CD14-positive monocyte (primary cell): ENCODE measurements around the gene INHBC. TPM values are rescaled to one million over a fixed set of nuclear protein-coding genes. Genes with fewer than 3 reads are reported as not detected.

Experiments used
- DNase-seq, 3 donors: peaks; one replicate each; pipeline ENCODE4 v3.0.0-alpha.2; 2011 to 2022
- H2AFZ ChIP-seq: 2 replicates; pipeline ENCODE4 v1.6.0; 2012; ENCODE audit warnings: mild to moderate bottlenecking, low read depth, low read length, inconsistent platforms; ENCODE audit not compliant: insufficient read depth, poor library complexity, severe bottlenecking
- H3K27ac ChIP-seq, 2 donors: 1 replicate in 1 of 2; 2 replicates in 1 of 2; pipeline ENCODE4 v1.5.1; 2012 to 2013; ENCODE audit warnings: low read length in 2 of 2, control low read depth in 1 of 2, inconsistent platforms in 1 of 2, low read depth in 1 of 2, mild to moderate bottlenecking in 1 of 2
- H3K27me3 ChIP-seq, 2 donors: one replicate each; pipeline versions ENCODE4 v1.6.0 to v1.6.1; 2011 to 2013; ENCODE audit warnings: low read length in 2 of 2; ENCODE audit not compliant: control insufficient read depth in 2 of 2, insufficient read depth in 2 of 2
- H3K36me3 ChIP-seq, 2 donors: replicated peaks in 1 of 2; 1 replicate in 1 of 2; 2 replicates in 1 of 2; pipeline versions ENCODE4 v1.5.1 to v1.6.1; 2012 to 2013; ENCODE audit warnings: low read length in 2 of 2, control low read depth in 1 of 2, inconsistent platforms in 1 of 2, mild to moderate bottlenecking in 1 of 2; ENCODE audit not compliant: insufficient read depth in 2 of 2, control insufficient read depth in 1 of 2
- H3K4me1 ChIP-seq, 2 donors: 1 replicate in 1 of 2; 2 replicates in 1 of 2; pipeline versions ENCODE4 v1.5.1 to v1.6.1; 2012 to 2013; ENCODE audit warnings: low read length in 2 of 2, control low read depth in 1 of 2, inconsistent platforms in 1 of 2, mild to moderate bottlenecking in 1 of 2, moderate library complexity in 1 of 2; ENCODE audit not compliant: insufficient read depth in 2 of 2, control insufficient read depth in 1 of 2
- H3K4me2 ChIP-seq: replicated peaks from 2 replicates; pipeline ENCODE3; 2012; ENCODE audit warnings: low read length, moderate library complexity, mild to moderate bottlenecking; ENCODE audit not compliant: poor library complexity, severe bottlenecking; ENCODE audit errors: extremely low read depth
- H3K4me3 ChIP-seq, 3 experiments: fragments of 200-600 bp in 1 of 3; sonication (generic) in 1 of 3; replicated peaks in 1 of 3; 1 replicate in 2 of 3; 2 replicates in 1 of 3; pipeline ENCODE4 v1.5.1; 2011 to 2013; ENCODE audit warnings: low read length in 3 of 3, mild to moderate bottlenecking in 3 of 3, control low read depth in 2 of 3, low read depth in 2 of 3, inconsistent platforms in 1 of 3, moderate library complexity in 1 of 3
- H3K79me2 ChIP-seq: 2 replicates; pipeline ENCODE4 v1.6.0; 2012; ENCODE audit warnings: mild to moderate bottlenecking, control low read depth, inconsistent platforms, low read length, moderate library complexity; ENCODE audit not compliant: insufficient read depth
- H3K9ac ChIP-seq: 2 replicates; pipeline ENCODE4 v1.6.0; 2017; ENCODE audit warnings: low read length, mild to moderate bottlenecking; ENCODE audit not compliant: insufficient read depth, poor library complexity, severe bottlenecking
- H3K9me3 ChIP-seq, 2 donors: replicated peaks in 1 of 2; 1 replicate in 1 of 2; 2 replicates in 1 of 2; pipeline versions ENCODE4 v1.5.1 to v1.6.1; 2012 to 2013; ENCODE audit warnings: low read length in 2 of 2, control low read depth in 1 of 2; ENCODE audit not compliant: control insufficient read depth in 1 of 2, insufficient read depth in 1 of 2
- H4K20me1 ChIP-seq: 2 replicates; pipeline ENCODE4 v1.6.0; 2012; ENCODE audit warnings: mild to moderate bottlenecking, low read length, control low read depth, moderate library complexity; ENCODE audit not compliant: insufficient read depth
- H3K27ac Mint-ChIP-seq, 7 donors: one replicate each; pipeline ENCODE4 v1.8.0; 2020; ENCODE audit warnings: mild to moderate bottlenecking in 7 of 7, mixed read lengths in 7 of 7, moderate library complexity in 6 of 7, inconsistent platforms in 2 of 7
- H3K27me3 Mint-ChIP-seq, 3 donors: one replicate each; pipeline ENCODE4 v1.8.0; 2021 to 2022; ENCODE audit warnings: low read depth in 3 of 3, mild to moderate bottlenecking in 3 of 3, mixed read lengths in 3 of 3, moderate library complexity in 3 of 3, inconsistent platforms in 1 of 3
- H3K36me3 Mint-ChIP-seq, 2 donors: one replicate each; pipeline ENCODE4 v1.8.0; 2020; ENCODE audit warnings: mixed read lengths in 2 of 2, inconsistent platforms in 1 of 2, mild to moderate bottlenecking in 1 of 2
- H3K4me1 Mint-ChIP-seq: one replicate; pipeline ENCODE4 v1.8.0; 2020; ENCODE audit warnings: mild to moderate bottlenecking, mixed read lengths
- H3K4me3 Mint-ChIP-seq, 2 donors: one replicate each; pipeline ENCODE4 v1.8.0; 2020; ENCODE audit warnings: mild to moderate bottlenecking in 2 of 2, mixed read lengths in 2 of 2, moderate library complexity in 1 of 2
- H3K9me3 Mint-ChIP-seq, 7 donors: one replicate each; pipeline ENCODE4 v1.8.0; 2020 to 2022; ENCODE audit warnings: mixed read lengths in 7 of 7, mild to moderate bottlenecking in 6 of 7, moderate library complexity in 6 of 7, inconsistent platforms in 2 of 7
- CTCF ChIP-seq: fragments of 200-600 bp; IDR thresholded peaks from one replicate; pipeline ENCODE4 v1.8.0; 2022; ENCODE audit warnings: antibody characterized with exemption, mild to moderate bottlenecking
- WGBS: methylation state at CpG from one replicate; pipeline ENCODE4 v1.1.5; 2013; ENCODE audit warnings: missing lambda C conversion rate; ENCODE audit not compliant: insufficient coverage; 5-methylcytosine and 5-hydroxymethylcytosine counted together
- intact Hi-C, 2 donors: fragments of 100-400 bp; cut with micrococcal nuclease; formaldehyde crosslinking; loops; one replicate each; pipeline versions ENCODE4 v1.15.0 to v1.15.1; 2023
- polyA plus RNA-seq, 3 donors: library from polyadenylated mRNA; depleted of rRNA in 1 of 3; unstranded in 2 of 3; stranded (reverse) in 1 of 3; fragments of 300-500 nt in 2 of 3; fragments of >200 nt in 1 of 3; fragmentation: Illumina TruSeq in 2 of 3; gene quantifications; 1 replicate in 2 of 3; 2 replicates in 1 of 3; pipeline ENCODE4 v1.2.3, GENCODE V29; 2012 to 2021

INHBC gene
- polyA plus RNA-seq, 3 donors, result not detected

GRCh38 chr12:57464569-57464968, 30.0 kb downstream of the INHBC start:
- WGBS, result 97% methylated on average over 10 of the region's 12 CpGs
- H3K36me3 Mint-ChIP-seq, result peaks cover 26 to 32% of the 10 kb centered on the region in 2 donors
- DNase-seq, result no peak

GRCh38 chr12:57465030-57465746, 30.6 kb downstream of the INHBC start:
- H3K9me3 Mint-ChIP-seq, result peaks cover 0 to 10% (median 1%) of the 10 kb centered on the region in 7 donors
- H3K27ac ChIP-seq, result no peak overlapping the region
- peak overlapping the region in 3 of 7 donors; percentile 7 to 27 (median 16) for H3K27ac Mint-ChIP-seq
- H3K4me3 Mint-ChIP-seq, result peak overlapping the region; percentile 6 to 8
- 80% methylated on average over 1 of the region's 6 CpGs for WGBS
- no peak overlapping the region for H2AFZ ChIP-seq
- H3K79me2 ChIP-seq, result no peaks in the 10 kb centered on the region
- H3K4me1 Mint-ChIP-seq, result peaks cover 51% of the 10 kb centered on the region
- peaks cover 34 to 49% of the 10 kb centered on the region in 2 donors for H3K4me1 ChIP-seq
- H3K27me3 Mint-ChIP-seq, result peaks cover 42 to 51% (median 45%) of the 10 kb centered on the region in 3 donors
- H3K9me3 ChIP-seq, result peaks cover 0 to 4% of the 10 kb centered on the region in 2 donors
- H3K9ac ChIP-seq, result no peak overlapping the region
- peaks cover 30 to 38% of the 10 kb centered on the region in 2 donors for H3K36me3 Mint-ChIP-seq
- H3K27me3 ChIP-seq, result peaks cover 15 to 25% of the 10 kb centered on the region in 2 donors
- H3K4me3 ChIP-seq, result no peak overlapping the region
- H4K20me1 ChIP-seq, result peaks cover 44% of the 10 kb centered on the region
- TF ChIP-seq CTCF, result no peak
- peaks cover 13 to 31% of the 10 kb centered on the region in 2 donors for H3K36me3 ChIP-seq
- DNase-seq, result no peak
- intact Hi-C loops, result no loop called here
- H3K4me2 ChIP-seq, result no peak overlapping the region

More at GRCh38 chr12:57464569-57464968, 30.0 kb downstream of the INHBC start:
- intact Hi-C loops, result loop anchor here in 1 of 2 donors (5.0 kb wide), 1 partner anchor 532 kb away; the partner anchor contains the start of gene SDR9C7
- no peaks in the 10 kb centered on the region for H3K79me2 ChIP-seq
- Mint-ChIP-seq H3K9me3 (peaks cover 0 to 10% (median 1%) of the 10 kb centered on the region in 7 donors), H3K27me3 (peaks cover 46 to 55% (median 46%) of the 10 kb centered on the region in 3 donors), H3K27ac (peak overlapping the region in 2 of 7 donors; percentile 7 to 35), H3K4me1 (peaks cover 49% of the 10 kb centered on the region), H3K4me3 (peak overlapping the region; percentile 6 to 16)
- peaks cover 33 to 49% of the 10 kb centered on the region in 2 donors for H3K4me1 ChIP-seq
- H4K20me1 ChIP-seq, result peaks cover 38% of the 10 kb centered on the region
- H3K4me3 ChIP-seq, result no peak overlapping the region
- H3K4me2 ChIP-seq, result no peak overlapping the region
- H3K9ac ChIP-seq, result no peak overlapping the region
- H2AFZ ChIP-seq, result no peak overlapping the region
- H3K36me3 ChIP-seq, result peaks cover 7 to 25% of the 10 kb centered on the region in 2 donors
- TF ChIP-seq CTCF, result no peak
- peaks cover 15 to 26% of the 10 kb centered on the region in 2 donors for H3K27me3 ChIP-seq
- no peak overlapping the region for H3K27ac ChIP-seq
- H3K9me3 ChIP-seq, result peaks cover 0 to 4% of the 10 kb centered on the region in 2 donors
